Measurements from ENCODE around the gene FBLN1. TPM values are rescaled to one million over a fixed set of nuclear protein-coding genes. Genes with fewer than 3 reads are reported as not detected.

FBLN1 gene
- total and polyA plus RNA-seq, 2 of the 8 experiments (the other 6 are each of a cell fraction or from before 2014, with no cell fraction given) = 159 to 168 TPM

DNA sequence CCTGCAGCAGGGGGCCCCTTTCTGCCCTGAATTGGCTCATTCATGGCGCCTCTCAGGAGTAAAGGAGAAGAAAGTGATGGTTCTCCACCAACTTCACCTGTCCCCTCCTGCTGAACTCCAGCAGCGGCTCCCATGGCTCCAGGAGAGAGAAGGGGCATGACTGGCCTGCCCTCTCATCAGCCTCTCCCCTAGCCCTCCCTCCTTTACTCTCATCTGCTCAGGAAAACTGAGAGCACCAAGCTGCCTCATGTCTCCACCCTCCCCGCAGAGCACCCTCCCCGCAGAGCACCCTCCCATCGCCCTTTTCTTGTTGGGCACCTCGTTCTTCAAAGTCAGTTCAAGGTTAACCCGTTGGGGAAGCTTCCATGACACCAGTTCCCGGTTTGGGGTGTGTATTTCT is 86.9 kb downstream of the FBLN1 start:
- Histone ChIP-seq H3K56ac (replicated peaks; ENCODE audit: insufficient read length, low read depth, low read length) (no peak overlapping the region), H3K4me3 (ENCODE audit: extremely low read depth in 1 of 4, insufficient read depth in 2 of 4, low read depth in 3 of 4, low read length in 4 of 4) (no peak overlapping the region), H4K5ac (ENCODE audit: insufficient read length, low read depth, low read length) (no peak overlapping the region), H2BK20ac (ENCODE audit: low read length) (no peak overlapping the region), H3K4me2 (ENCODE audit: insufficient read depth in 1 of 2, low read depth in 2 of 2, low read length in 2 of 2) (no peak overlapping the region), H3K27ac (ENCODE audit: low read depth, low read length) (no peak overlapping the region), H3K9ac (replicated peaks in 1 of 4; ENCODE audit: extremely low read depth in 1 of 4, low read depth in 3 of 4, low read length in 3 of 4) (no peak overlapping the region), H2BK15ac (ENCODE audit: low read length) (no peak overlapping the region), H3K9me3 (ENCODE audit: insufficient read depth in 2 of 2, low read depth in 1 of 2, low read length in 1 of 2) (no peaks in the 10 kb centered on the region), H2BK5ac (ENCODE audit: low read depth, low read length) (no peak overlapping the region), H3K79me1 (ENCODE audit: low read depth, low read length) (no peaks in the 10 kb centered on the region), H3K4ac (replicated peaks; ENCODE audit: insufficient read length, low read depth, low read length) (no peak overlapping the region), H3K79me2 (ENCODE audit: control insufficient read depth in 1 of 2, insufficient read depth in 2 of 2, low read length in 2 of 2) (no peaks in the 10 kb centered on the region), H3K36me3 (ENCODE audit: control insufficient read depth in 2 of 4, insufficient read depth in 4 of 4, low read length in 3 of 4) (no peaks in the 10 kb centered on the region), H3K23me2 (ENCODE audit: low read depth, low read length) (peaks cover 2% of the 10 kb centered on the region; the same call in 1 of the 2 replicates), H3K23ac (ENCODE audit: insufficient read length) (no peak overlapping the region), H2BK120ac (replicated peaks; ENCODE audit: low read depth, low read length) (no peak overlapping the region), H4K20me1 (replicated peaks in 1 of 2; ENCODE audit: control insufficient read depth in 1 of 2, insufficient read depth in 2 of 2, low read length in 2 of 2) (peaks cover 0 to 3% of the 10 kb centered on the region in 2 experiments), H2AFZ (ENCODE audit: low read length) (no peak overlapping the region), H4K91ac (replicated peaks; ENCODE audit: insufficient read length, low read length) (no peak overlapping the region), H3K27me3 (replicated peaks in 1 of 4; ENCODE audit: control insufficient read depth in 3 of 4, extremely low read depth in 1 of 4, insufficient read depth in 3 of 4, low read length in 3 of 4) (no peaks in the 10 kb centered on the region; a peak in 1 of 7 replicates), H3K14ac (ENCODE audit: insufficient read length) (no peak overlapping the region), H3K4me1 (replicated peaks in 1 of 4; ENCODE audit: control insufficient read depth in 3 of 4, insufficient read depth in 4 of 4, low read length in 3 of 4) (peaks cover 0 to 7% (median 0%) of the 10 kb centered on the region in 4 experiments; a peak in 5 of 7 replicates), H2AK5ac (ENCODE audit: low read depth, low read length) (no peak overlapping the region), H4K8ac (ENCODE audit: extremely low read depth, insufficient read depth, low read length) (no peak overlapping the region), H2BK12ac (ENCODE audit: low read depth, low read length) (no peak overlapping the region), H3K18ac (ENCODE audit: extremely low read depth, low read length) (no peak overlapping the region)
- DNase-seq (ENCODE audit: low read depth in 1 of 2, low spot score in 2 of 2) (no peak), FAIRE-seq (no peak)
- CTCF ChIA-PET (ENCODE audit: partially characterized antibody) = no interaction called here
- POLR2A ChIA-PET (ENCODE audit: partially characterized antibody) = no interaction called here
- 83% methylated on average over 8 of the region's 8 CpGs; no CpG with 5 or more reads in 1 of the 2 experiments for WGBS, 2 experiments (ENCODE audit: extremely low coverage in 1 of 2, insufficient coverage in 1 of 2, insufficient read length in 1 of 2, insufficient replicate concordance in 2 of 2, low coverage in 1 of 2, low lambda C conversion rate in 2 of 2, missing lambda C conversion rate in 1 of 2)

Data from H1 (cell line).